GM19395 (cell line): ENCODE results near the gene VAMP8.
"Not testable (repeated sequence)": the region's sequence is repeated elsewhere in the genome, so short reads cannot be mapped to it uniquely, and the experiment has no call there.

Source experiments
- ATAC-seq: cut with Tn5 transposase; IDR thresholded peaks from one replicate; pipeline ENCODE4 v1.9.1; 2021; ENCODE audit warnings: mild to moderate bottlenecking, moderate library complexity; ENCODE audit not compliant: unreplicated experiment

Gene VAMP8

DNA sequence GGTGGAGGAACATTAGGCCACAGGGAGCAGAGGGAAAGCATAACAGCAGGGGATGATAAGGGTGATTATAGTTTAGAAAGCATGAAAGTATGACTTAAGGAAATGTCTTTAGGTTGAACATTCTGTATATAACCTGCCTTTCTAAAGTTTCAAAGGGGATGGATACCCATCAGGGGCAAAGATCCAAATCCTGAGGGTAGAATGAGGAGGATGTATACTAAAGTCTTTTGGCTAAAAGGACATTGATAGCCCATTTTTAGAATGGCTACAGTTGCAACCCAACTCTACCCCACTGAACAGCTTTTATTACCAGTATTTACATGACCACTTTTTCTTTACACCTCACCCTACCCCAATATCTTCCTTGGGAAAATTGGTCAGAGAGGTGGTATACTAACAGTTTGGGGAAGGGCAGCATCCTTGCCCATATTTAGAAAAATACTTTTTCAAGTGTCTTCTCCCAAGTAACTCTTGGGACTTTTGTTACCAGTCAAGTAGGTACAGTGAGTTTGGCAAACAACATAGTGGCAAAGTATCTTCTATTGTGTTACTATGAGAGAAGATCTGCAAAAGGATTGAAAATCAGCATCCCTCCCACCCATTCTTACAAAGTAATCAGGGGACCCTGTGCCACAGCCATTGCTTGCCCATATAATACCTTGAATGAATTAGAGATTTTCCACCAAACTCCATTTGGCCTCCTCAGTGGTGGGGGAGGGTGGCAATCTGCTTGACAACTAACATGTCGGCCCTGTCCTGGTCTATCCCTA, 30.1 kb upstream of the VAMP8 start:
- no peak for ATAC-seq

- no peak for ATAC-seq
Measured at GRCh38 chr2:85547859-85548607, 29.4 kb upstream of the VAMP8 start.

DNA sequence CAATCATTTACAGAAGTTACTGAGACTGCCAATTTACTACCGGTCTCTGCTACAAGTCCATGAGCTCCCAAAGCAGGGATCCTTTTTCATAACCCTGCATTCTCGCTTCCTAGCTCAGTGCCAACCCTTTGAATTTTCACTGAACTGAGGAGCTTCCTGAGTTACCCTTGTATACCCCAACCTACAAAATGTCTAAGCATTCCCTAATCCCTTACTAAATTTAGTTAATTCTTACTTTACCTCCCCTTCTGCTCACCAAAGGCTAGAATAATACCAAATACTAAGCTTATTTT, 28.8 kb upstream of the VAMP8 start:
- no peak for ATAC-seq

GRCh38 chr2:85549095-85549494, 28.3 kb upstream of the VAMP8 start:
- no peak for ATAC-seq

DNA sequence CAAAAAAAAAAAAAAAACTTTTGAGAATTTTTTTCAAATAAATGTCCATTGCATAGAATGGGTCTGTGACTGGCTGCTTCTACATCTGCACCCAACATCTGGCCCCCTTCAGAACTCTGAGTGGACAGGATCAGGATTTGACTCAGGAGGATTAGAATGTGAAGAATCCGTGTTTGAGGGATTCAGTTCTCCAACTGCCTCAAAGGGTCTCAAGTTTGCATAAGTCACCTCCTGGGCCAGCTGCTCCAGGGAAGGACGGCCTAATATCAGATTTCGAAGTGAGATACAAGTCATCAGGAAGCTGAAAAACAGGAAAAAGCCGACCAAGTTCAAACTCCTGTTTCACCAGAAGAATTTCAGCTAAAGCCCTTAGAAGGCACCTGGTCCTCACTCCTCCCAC, 27.6 kb upstream of the VAMP8 start:
- ATAC-seq: no peak

- no peak for ATAC-seq
Measured at GRCh38 chr2:85550486-85550885, 26.9 kb upstream of the VAMP8 start.

DNA sequence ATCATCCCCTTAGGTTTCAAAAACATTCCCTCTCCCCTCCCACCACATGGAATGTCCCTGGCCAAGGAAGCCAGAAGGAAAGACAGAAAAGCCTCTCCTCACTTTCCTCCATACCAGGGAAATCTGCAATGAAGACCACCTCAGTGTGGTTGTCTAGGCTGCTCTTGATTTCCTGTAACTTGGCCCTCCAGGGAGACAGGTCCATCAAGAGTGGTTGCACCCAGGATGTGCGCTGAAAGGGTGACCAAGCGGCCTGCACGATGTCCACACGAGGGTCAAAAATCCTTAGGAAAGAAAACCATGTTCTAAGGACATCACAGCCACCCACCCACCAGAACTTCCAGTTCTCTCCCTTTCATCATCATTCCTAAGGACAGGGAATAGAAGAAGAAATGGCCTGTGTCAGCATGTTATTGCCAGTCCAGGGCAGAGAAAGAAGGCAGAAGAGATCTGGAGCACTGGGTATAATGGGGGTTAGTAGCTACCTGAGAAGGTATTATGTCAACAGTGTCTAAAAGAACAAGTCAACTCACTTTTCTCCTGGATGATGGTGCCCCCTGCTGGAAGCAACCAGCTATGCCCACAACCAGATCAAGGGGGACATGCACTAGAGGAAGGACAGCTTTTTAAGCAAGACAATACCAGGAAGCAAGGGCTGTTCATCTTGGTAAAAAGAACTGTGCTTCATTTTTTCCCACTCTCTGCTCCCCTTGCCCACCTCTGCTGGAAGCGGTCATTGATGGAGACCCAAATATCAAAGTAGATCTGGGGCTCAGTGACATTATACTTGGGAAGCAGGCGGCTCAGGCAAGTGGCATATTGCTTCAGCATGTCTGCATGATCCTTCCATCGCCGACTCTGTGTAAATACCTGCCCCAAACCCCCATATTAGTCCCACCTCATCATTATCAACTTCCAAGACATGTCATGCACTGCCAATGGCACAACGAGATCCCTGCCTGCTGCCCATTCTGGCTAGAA, 25.4 kb upstream of the VAMP8 start:
- ATAC-seq: peak; percentile 74

GRCh38 chr2:85553184-85553583, 24.2 kb upstream of the VAMP8 start:
- no peak for ATAC-seq

- no peak for ATAC-seq
Measured at GRCh38 chr2:85554980-85555612, 22.3 kb upstream of the VAMP8 start.

DNA sequence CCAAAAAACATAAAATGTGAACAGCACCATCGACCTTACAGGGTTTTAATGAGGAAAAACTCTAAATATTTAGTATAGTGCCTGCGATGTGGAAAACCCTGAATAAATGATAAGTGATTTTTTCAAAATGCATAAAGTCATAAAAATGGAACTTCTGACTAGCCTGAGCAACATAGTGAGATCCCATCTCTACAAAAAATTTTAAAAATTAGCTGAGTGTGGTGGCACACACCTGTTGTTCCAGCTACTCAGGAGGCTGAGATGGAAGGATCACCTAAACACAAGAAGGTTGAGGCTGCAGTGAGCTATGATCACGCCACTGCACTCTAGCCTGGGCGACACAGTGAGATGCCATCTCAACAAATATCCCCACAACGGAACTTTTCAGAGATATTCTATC, 20.3 kb upstream of the VAMP8 start:
- ATAC-seq: no peak

DNA sequence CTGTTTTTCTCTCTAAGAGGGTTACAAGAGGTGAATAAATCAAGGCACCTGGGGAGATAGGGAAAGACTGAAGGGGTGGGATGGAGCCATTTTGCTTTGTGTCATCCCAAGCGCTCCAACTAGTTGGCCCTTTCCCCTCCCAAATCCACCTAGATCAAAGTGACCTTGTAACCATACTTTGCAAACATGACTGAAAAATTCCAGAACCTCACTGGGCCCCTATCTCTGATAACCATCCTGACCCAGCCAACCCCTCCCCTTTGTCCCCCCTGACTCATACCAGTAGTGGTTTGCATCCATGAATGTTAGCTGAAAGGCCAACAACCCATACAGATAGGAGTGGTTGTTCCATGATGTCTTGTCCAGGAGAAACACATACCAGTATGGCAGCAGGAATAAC, 19.2 kb upstream of the VAMP8 start:
- ATAC-seq: no peak

DNA sequence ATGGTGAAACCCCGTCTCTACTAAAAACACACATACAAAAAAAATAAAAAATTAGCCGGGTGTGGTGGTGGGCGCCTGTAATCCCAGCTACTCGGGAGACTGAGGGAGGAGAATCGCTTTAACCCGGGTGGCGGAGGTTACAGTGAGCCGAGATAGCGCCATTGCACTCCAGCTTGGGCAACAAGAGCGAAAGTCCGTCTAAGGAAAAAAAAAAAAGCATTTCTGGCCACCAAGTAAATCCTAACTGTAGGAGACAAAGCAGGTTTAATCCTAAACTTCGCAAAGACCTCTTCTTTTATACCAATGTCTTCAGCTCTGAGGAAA, 17.0 kb upstream of the VAMP8 start:
- ATAC-seq: not testable (repeated sequence)

DNA sequence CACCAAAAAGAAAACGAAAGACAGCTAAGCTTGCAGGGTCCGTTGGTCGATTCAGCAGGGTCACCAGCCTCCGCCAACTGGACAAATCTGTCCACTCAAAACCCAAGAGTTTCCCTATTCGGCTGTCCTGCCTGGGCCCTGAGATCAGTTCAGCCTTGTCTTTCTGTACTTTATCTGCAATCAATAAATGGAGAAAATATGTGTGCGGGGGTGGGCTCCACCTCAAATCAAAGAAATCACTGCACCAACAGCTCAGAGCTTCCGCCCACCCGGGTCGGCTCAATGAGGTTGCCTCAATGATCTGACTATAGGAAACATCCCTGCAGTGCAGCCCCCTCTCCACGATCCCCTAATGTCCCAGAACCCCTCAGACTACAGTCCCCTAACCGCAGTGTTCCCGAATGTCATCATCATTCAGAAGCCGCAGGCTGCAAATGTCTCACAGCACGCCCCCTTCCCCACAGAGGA, 16.5 kb upstream of the VAMP8 start:
- peak; percentile 25 for ATAC-seq

DNA sequence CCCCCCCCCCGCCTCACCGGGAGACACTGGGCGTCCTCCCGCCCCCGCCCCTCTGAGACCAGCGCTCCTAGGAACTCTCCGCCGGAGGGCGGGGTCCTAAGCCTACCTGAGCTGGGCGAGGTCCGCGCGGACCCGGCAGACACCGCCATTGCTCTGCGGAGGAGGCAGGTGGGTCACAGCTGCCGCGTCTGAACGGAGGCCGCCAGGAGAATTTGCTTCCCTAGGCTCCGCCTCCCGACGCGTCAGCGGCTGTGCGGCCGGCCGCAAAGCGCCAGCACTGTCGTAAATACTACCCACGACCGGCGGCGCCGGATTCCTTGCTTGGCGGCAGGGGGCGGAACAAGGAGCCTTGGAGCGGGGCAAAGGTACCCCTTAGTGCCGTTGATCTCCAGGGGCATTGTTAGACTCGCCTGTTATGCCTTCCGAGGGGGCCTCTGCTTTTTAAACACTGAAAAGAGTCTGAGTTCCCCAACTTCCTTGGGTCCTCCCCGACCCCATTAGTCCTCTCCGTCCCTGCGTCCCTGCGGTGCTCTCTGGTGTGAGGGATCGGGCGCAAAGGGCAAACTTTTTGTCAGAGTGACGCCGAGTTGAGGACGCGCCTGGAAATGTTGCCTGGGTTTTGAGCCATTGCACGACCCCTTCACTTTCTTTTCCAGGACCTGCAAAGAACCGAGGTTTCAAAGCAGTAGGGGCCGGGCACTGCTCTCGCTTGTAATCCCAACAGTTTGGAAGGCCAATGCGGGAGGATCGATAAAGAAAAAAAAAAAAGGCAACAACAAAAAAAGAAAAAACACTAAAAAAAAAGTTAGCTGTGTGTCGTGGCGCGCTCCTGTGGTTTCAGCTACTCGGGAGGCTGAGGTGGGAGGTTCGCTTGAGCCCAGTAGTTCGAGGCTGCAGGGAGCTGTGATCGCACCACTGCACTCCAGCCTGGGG, 15.8 kb upstream of the VAMP8 start, which contains the start of gene GGCX:
Gene GGCX (minus strand): TSS at position 214 of the 933 bp plus-strand sequence. CDS start 65 bp downstream, at position 149.
- peak; percentile 90 for ATAC-seq

- ATAC-seq: no peak
Measured at GRCh38 chr2:85564144-85564563, 13.2 kb upstream of the VAMP8 start.

DNA sequence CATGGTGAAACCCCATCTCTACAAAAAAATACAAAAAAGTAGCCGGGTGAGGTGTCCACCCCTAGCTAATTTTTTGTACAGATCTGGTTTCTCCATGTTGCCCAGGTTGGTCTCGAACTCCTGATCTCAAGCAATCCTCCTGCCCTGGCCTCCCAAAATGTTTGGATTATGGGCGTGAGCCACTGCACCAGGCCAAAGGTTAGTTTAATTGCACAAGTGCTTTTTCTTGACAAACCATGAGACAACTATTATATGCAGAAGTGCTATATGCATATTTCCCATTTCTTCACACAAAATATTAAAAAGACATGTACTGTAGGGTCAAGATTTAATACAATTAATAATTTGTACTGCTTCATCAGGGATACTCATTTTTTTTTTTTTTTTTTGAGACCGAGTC, 11.1 kb upstream of the VAMP8 start:
- ATAC-seq: no peak

GRCh38 chr2:85575739-85576138, 1.6 kb upstream of the VAMP8 start:
- no peak for ATAC-seq

- ATAC-seq: no peak
Measured at GRCh38 chr2:85577063-85577385, 362 bp upstream of the VAMP8 start.

GRCh38 chr2:85578243-85579180, 1.1 kb downstream of the VAMP8 start:
- peak; percentile 50 for ATAC-seq
